Activated CD8-positive, alpha-beta memory T cell treated with anti-CD3 and anti-CD28 coated beads for 1 hour (primary cell): ENCODE results near the gene PTPRN2.
"Not testable (repeated sequence)": the region's sequence is repeated elsewhere in the genome, so short reads cannot be mapped to it uniquely, and the experiment has no call there.

Experiments
- DNase-seq, 2 donors: peaks; one replicate each; pipeline ENCODE4 v3.0.0-alpha.2; 2020; ENCODE audit warnings: low read depth in 1 of 2; ENCODE audit errors: extremely low read depth in 1 of 2

PTPRN2 gene

DNA sequence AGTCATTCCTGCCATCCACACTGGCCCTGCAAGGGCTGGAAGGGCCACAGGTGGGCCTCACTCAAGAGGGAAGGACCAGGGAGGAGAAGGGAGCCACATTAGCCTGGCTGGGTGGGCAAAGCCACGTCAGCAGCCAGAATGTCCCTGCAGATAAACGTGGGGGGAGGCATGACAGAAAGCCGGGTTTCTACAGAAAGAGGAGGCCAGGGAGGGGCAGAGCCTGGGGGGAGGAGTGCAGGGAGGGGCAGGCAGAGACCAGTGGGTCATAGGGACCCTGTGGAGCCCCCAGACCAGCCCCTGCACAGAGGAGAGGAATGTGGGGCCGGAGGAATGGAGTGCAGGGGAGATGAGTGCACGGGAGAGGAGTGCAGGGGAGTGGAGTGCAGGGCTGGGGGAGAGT, 590.2 kb downstream of the PTPRN2 start:
- no peak for DNase-seq

DNA sequence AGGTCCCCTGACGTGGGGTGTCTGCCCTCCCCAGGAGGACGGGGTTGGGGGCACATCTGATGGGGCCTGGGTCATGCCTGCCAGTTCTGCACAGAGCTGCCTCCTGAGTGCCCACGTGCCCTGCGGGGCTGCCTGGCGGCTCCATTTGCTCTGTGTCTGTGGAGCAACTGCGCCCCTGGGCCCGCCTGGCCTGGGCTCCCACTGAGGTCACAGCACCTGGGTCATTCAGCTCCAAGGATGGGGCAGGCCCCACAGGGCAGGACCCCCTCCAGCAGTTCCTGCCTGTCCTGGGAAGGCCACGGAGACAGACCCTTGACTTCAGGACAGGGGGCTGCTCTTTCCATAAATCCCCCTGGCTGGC, 590.6 kb downstream of the PTPRN2 start:
- DNase-seq = no peak

DNA sequence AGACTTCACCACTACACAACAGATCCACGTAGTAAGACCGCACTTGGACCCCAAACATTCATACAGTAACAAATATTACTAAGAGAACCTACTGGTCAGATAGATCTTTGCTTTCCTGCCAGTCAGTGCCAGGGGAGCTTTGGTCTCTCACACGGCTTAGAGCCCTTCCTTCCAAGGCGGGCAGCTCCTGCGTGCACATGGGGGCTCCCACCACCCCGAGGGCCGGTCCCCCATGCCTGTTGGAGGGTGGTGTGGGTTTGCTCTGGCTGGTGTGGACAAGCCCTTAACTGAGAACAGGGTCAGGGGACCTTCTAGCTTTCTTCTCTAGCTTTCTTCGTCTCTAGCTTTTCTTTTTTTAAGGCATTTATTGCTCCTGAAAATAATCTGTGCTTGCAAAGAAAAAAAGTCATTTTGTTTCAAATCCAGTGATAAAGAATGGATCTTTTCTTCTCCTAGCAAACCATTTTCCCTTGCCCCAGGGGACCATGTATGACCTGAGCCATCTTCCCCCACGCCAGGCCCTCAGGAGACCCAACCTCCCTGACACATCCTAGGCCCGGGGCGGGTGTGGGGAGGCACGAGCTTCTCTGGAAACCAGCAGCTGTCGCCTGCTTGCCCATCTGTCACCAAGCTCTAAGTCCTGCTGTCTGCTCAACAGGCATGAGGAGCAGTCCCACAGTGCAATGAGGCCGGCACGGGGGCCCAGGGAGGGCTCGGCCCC, 591.1 kb downstream of the PTPRN2 start:
- DNase-seq = no peak

DNA sequence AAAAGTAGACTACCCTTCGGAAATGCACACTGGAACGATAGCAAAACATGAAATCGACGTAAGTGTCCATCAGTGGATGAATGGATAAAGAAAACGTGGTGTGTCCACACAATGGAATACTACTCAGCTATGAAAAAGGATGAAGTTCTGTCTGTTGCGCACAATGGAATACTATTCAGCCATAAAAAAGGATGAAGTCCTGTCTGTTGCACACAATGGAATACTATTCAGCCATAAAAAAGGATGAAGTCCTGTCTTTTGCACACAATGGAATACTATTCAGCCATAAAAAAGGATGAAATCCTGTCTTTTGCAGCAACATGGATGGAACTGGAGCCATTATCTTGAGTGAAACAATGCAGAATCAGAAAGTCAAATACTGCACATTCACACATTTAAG, 591.8 kb downstream of the PTPRN2 start:
- no peak for DNase-seq

DNA sequence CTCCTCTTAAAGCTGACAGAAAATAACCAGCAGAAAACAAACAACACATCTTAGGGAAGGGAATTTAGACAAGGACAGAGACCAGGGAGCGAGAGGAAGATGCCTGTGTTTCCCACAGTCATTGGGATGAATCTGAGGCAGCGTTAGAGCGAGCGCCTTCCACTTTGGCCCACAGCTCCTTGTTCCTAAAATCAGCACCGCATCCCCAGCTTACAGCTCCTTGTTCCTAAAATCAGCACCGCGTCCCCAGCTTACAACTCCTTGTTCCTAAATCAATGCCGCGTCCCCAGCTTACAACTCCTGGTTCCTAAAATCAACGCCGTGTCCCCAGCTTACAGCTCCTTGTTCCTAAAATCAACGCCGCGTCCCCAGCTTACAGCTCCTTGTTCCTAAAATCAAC, 593.3 kb downstream of the PTPRN2 start:
- no peak for DNase-seq

DNA sequence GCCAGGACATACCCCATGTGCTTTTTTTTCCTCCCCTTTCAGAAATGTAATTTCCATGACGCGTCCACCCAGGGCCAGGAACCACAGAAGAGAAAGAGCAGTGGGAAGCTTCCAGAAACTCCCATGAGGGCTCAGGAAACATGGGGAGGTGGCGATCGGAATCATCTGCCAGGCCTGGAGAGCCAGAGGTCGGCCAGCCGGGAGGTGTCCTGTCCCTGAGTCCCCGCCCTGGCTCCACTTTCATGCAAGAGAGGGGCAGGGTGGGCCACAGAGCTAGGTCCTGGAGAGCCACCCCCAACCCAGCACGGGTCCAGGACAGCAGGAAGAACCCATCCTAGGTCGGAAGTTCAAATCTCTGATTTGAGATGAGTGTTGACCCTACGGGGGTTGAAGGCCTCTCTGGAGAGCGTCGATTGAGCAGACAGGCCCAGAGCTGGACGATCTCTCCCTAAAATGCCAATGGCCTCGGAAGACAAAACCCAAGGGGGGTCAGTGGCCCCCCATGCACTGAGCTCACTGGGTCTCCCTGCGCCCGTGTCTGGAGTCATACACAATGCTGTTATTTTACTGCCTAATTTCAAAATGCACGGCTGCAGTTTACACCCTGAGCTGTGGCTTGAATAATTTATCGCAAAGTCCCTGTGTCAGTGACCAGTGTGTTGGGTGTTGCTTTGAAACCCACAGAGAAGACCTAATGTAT, 594.1 kb downstream of the PTPRN2 start:
- DNase-seq = no peak

DNA sequence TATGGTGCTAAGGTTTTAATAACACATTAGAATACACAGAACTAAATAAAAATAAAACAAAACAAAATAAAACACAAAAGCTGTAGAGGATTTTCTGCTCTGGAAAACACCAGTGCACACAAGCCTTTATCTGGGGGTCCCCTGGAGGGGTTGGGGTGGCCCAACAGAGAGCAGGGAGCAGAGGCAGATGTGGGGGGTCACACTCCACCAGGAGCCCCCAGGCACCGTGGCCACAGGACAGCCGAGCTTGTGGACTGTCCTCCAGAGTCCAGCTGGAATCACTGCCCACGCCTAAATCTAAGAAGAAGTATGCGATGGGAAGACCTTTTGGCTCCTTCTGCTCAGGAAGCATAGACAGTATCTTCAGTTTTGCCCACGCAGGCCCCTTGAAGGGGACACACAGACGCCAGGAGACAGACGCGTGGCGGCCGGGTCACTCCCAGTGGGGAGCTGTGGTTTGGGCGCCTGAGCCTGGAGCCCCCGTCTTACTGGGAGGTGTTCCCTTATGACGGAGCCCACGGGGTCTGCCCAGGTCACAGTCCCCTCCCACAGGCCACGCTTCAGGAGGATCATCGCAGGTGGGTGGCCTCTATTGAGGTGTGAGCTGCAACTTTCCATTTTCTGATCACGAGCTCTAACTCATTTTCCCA, 595.0 kb downstream of the PTPRN2 start:
- DNase-seq = no peak

DNA sequence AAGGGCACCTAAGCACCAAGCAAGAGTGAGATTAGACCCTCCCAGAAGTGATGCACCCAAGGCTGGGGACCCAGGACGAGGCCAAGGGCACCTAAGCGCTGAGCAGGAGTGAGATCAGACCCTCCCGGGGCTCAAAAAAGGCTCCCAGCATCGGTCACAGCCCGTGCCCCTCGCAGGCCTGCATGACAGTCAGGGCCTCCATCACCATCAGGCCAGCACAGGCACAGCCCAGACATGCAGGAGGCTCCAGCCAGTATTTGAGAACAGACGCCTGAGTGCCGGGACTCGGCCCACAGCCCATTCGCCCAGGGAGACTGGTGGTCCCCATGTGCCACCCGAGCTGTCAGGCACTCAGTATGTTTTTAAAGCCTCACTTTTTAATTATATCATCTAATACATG, 595.9 kb downstream of the PTPRN2 start:
- no peak for DNase-seq

DNA sequence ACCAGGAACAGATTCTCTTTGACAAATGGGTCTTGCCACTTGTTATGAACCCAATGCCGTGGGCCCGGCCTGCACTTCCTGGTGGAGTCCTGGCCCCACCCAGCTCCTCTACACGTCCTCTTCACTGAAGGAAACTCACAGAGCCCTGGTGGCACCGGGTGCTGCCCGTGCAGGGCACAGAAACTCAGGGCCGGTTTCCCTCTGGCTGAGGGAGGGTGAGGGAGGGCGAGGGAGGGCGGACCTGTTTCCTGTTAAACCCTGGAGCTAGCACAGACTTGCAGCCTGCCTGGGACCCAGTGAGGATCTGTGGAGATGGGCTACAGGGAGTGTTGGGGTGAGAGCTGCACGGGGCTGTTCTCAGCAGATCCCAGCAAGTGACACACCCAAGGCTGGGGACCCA, 596.3 kb downstream of the PTPRN2 start:
- DNase-seq = no peak

DNA sequence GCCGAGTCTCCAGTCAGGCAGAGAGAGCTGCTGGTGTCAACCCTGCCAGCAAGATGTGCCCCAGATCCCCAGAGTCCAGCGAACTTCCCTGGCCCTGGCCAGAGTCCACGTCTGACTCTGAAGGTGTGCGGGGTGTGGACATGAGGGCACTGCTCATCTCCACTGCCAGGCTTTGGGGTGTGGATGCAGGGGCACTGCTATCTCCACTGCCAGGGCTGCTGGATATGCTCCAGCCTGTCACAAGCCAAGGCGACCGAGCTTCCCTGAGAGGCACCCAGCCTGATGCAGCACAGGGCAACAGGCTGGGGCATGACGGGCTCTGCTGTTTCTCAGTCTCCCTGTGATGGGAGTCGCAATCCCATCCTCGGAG, 596.8 kb downstream of the PTPRN2 start:
- DNase-seq = no peak

DNA sequence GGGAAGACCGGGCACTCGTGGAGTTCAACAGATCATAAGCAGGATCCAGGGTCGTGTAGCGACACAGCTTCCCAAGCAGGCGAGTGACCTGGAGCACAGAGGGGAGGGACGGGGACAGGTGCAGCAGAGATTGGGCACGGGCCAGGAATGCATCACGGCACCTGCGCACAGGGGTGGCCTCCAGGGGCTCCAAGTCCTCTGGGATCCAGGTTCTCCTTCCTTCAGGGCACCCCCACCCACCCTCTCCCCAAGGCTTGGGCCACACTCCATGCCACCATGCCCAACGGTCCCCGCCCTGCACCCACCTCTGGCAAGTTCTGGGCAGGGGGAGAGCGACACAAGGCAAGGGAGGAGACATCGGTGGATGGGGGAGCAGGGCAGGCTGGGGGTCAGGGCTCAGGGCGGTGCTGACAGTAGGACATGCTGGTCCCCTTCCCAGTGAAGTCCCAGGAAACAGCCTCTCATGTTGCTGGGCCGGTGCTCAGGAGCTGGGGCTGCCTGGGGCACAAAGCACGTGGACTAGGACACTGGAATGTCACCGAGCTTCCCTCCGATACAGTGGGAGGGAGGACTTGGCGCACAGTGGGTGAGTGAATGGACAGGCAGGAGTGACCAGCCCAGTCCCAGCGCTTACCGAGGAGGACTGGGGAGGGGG, 597.3 kb downstream of the PTPRN2 start:
- no peak for DNase-seq

DNA sequence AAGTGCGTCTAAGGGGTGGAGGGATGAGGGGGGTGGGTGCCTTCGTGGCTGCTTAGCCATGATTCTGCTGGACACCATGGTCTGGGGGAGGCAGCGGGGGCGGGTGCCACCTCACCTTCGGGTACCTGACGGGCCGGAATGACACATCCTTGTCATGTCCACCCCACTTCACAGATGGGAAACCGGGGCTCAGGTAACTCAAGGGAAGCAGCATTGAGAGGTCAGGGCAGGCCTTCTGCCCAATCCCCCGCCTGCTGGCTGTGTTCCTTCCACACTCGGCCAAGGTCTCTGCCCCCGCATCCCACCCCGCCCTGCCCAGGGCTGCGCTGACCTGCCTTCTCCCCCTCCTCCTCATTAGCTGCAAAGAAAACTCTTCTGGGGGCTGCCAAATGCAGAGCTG, 598.0 kb downstream of the PTPRN2 start:
- DNase-seq = no peak

DNA sequence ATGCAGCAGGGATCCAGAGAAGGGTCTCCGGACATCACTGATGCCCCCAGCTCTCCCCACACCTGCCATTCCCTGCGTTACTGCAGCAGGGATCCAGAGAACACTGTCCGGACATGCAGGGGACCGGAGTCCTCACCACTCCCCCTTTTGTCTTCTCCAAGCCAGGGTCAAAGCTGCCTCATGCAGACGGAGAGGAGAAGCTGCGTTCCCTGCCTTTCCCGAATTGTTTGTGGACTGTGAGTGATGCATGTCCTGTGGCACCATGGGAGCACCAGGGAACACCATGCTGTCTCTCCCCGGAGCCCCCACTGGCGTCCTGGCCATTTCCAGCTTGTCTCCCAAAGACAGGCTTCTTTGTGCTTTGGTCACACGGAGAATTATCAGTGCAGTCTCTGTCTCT, 599.7 kb downstream of the PTPRN2 start:
- no peak for DNase-seq

DNA sequence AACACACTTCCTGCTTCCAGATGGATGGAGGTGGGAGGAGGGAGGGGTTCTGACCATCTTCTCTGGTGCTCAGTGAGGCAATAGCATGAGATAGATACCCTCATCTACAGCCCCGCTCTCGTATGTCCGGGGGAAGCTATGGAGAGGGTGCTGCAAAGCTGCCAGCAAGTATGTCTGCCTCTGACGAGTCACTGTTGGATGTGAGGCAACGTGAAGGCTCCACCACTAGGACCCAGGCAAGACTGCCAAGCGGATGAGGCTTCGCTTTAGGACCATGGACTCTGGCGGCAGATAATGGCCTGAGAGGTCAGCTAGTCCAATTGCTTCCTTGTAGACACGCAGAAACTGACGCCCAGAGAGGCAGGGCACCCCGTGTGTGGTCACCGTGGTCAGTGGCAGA, 601.6 kb downstream of the PTPRN2 start:
- no peak for DNase-seq

DNA sequence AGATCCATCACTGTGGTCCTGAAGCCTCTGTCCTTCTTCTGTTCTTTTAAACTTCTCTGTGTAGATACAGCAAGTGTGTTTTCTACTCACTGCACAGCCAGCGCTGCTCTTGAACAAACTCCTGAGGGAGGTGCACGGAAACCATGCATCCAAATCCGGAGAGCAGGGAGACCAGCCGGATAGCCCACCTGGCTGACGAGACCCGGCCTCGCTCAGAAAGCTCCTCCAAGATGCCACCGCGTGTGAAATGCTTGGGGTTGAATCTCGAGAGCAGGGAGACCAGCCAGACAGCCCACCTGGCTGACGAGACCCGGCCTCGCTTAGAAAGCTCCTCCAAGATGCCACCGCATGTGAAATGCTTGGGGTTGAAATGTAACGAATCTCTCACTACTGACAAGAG, 602.0 kb downstream of the PTPRN2 start:
- DNase-seq = no peak

DNA sequence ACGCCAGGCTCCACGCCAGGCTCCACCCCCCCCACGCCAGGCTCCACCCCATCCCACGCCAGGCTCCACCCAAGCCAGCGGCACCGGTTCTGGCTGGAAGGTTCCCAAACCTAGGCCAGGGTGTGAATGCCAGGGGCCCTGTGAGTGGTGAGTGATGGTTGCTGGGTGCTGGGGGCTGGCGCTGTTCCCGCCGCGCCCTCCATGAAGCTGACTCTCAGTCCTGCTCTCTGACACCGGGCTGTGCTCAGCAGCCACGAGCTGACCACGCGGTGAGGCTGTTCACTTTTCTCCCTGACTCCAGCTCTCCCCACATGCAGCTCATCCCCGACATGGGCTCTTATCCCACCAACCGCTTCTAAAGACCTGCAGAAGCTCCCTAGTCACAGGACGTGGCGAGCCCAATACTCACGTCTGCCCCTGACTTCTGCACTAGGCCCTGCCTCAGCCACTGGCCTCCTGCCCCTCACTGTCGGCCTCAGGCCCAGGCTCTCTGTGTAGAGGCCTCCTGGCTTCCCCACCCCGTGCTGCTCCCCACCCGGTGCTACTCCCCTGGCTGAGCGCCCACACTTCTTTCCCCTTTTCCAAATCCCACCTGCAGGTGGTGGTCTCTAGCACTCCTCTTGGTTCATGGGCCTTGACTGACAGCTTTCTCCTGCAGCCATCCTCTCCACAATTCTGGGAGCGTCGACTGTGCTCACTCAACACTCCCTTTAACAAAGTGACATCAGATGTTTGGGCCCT, 603.0 kb downstream of the PTPRN2 start:
- no peak for DNase-seq

DNA sequence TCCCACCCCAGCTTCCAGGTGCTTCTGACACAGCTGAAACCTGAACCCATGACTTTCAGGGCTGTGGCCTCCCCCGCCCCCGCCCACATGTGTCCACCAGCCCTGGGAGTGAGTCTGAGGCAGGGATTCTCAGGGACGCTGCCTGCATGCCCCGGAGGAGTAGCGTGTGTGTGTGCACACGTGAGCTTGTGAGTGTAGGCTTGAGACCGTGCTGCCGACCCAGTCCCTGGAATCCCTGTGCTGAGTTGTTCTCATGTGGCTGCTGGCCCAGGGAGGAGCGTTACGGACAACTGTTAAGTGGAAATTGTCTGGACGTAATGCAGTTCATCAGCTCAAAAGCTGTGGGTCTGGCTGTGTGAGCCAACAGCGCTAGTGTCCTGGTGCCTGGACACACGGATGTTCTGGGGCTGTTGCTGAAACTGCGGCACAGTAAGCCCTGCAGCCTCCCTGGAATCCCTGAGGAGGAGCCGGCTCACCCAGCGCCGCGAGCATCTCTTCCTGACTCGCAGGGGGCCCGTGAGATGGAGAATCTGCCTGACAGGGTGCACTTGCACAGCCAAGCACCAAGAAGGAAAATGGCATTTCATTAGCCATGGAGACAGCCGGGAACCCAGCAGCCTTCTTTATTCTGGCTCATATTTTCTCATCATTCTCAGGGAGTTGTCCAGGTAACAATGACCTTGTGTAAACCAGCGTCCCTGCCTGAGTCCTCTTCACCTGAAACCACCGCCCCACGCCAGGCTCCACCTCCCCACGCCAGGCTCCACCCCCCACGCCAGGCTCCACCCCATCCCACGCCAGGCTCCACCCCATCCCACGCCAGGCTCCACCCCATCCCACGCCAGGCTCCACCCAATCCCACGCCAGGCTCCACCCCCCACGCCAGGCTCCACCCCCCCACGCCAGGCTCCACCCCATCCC, 603.9 kb downstream of the PTPRN2 start:
- no peak for DNase-seq

DNA sequence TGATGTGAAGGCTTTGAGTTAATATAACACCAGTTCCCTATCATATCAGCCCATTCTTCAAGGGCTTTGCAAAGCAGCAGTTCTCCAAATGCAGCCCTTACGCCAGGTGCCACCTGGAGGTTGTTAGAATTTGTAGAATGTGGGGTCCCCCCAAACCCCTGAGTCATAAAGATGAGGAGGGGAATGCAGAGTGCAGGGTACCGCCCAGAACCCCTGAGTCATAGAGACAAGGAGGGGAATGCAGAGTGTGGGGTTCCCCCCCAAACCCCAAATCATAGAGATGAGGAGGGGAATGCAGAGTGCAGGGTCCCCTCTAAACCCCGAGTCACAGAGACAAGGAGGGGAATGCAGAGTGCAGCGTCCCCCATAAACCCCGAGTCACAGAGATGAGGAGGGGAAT, 605.8 kb downstream of the PTPRN2 start:
- DNase-seq = no peak

DNA sequence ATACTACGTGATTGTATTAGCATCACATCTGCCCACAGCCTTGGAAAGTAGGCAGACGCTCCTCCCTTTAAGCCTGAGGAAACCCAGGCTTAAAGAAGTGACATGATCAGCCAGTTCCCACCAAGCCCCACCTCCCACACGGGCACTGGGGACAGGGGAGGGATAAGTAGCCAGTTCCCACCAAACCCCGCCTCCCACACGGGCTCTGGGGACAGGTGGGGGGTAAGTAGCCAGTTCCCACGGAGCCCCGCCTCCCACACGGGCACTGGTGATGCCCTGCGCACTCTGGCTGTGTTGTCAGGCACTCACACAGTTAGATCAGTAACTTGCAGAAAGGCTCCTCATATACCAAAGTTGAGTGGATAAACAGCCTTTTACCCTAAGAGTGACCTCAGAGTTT, 606.8 kb downstream of the PTPRN2 start:
- DNase-seq = no peak

DNA sequence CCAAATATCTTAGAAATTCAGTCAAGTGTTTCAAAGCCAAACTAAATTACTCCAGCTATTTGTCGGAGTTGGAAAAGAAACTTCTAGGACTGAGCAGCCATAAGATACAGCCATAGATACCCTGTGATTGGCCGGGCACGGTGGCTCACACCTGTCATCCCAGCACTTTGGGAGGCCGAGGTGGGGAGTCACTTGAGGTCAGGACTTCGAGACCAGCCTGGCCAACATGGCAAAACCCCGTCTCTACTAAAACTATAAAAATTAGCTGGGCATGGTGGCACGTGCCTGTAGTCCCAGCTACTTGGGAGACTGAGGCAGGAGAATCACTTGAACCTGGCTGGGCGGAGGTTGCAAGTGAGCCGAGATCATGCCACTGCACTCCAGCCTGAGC, 607.3 kb downstream of the PTPRN2 start:
- not testable (repeated sequence) for DNase-seq
